GM18505 (cell line): ENCODE results near the gene USP2.

Source experiments
- ATAC-seq: cut with Tn5 transposase; IDR thresholded peaks from one replicate; pipeline ENCODE4 v1.9.1; 2021; ENCODE audit not compliant: unreplicated experiment
- POLR2A ChIP-seq: IDR thresholded peaks from 4 replicates; pipeline ENCODE4 v1.6.1; 2011; ENCODE audit warnings: borderline replicate concordance; ENCODE audit not compliant: insufficient read depth, insufficient read length; ENCODE audit errors: extremely low read depth

The USP2 gene

DNA sequence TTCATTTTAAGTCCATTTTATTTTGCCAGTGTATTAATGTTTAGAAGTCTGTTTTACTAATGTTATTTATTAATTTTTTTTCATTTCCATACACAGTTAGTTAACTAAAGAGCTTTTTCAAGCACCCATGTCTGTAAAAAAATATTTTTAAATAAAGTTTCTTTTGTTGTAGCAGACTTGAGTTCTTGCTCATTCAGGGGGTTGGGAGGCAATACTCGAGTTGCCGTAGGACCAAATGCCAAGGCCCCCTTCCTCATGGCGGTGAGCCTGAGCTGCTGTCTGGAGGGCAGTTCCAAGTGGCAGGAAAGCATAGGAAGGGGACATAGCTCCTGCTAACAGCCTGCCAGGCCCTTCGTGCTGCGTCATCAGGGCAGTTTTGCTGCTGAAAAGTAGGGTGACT is 73.5 kb downstream of the USP2 start:
- TF ChIP-seq POLR2A, result no peak
- no peak for ATAC-seq

DNA sequence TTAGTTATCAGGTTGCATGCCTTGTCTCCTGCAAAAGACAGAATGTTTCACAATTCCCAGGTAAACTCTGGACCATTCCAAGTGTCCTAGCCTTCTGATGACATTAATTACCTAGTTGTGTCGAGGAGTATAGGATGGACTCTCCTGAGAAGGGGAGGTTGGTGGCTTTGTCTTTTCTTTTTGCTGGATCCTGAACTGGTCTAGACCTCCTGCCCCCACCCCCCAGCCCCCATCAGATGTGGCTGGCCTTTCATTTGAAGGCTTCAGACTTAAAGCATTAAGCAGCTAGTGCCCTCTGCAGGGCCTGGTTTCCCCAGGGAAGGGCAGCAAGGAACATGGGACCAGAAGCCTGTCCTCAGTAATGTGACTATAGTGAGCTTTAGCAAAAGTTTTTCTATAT is 74.3 kb downstream of the USP2 start:
- ATAC-seq, result no peak
- no peak for TF ChIP-seq POLR2A

DNA sequence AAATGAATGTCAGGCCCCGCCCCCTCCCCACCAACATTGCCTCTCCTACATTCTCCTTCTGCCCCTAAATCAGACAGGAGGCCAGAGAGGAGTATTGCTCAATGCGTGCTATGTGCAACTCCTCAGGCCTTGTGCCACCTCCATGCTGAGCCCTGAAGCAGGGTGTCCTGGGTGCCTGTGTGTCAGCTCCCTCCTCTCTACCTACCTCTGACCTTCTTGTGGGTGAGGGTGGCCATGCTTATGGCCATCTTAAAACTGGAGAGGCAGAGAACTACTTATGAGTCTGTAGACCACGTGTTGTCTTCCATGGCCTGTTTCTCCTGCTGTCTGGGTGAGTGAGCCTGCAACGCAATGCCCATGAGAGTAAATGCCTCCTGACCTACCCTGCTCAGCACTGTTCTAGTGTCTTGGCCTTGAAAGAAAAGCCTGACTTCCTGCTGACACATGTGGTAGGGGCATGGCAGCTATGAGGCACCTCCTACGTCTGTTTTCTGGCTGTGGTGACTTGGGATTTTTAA is 75.1 kb downstream of the USP2 start:
- ATAC-seq, result no peak
- no peak for TF ChIP-seq POLR2A

DNA sequence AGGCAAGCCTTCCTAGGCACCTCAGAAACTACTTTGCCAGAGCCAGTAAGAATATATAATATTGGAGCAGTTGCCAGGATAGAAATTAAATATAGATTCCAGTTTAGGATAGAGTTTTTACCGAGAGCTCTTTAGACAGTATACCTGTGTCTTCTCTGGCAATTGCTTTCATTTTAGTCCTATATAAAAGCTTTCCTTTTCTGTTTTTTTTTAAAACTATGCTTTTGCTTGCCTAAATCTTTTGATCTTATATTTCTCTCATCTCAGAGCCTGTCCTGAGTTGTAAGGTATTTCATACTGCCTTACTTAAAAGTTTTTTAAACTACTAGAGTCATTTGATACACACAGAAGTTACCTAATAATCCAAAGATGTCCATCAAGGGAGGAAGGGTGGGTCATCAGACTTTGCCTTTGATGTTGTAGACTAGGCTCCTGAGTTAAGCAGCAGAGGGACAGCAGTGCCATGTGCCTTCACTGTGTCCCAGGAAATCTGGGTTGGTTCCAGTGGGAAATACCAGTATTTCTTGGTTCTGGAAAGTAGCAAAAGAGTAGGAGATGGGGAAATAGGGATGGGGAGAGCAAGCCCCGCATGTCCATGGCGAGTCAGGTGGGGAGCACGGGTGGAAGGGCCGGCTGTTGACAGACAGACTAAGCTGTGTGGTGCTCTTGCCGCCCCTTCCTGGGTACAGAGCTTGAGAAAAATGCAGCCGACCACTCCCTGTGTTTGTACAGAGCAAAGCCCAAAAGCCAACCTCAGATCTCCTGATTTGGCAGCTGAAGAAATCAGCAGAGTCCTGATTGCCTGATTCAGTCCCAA is 75.7 kb downstream of the USP2 start:
- ATAC-seq, result no peak
- no peak for TF ChIP-seq POLR2A
